Loucy (cell line): Measurements from ENCODE around the gene HELB.

Source experiments
- CTCF ChIP-seq: fragments of 200-600 bp; sonication (generic); conservative IDR thresholded peaks from 2 replicates; pipeline ENCODE4 v1.5.1; 2014; ENCODE audit warnings: mild to moderate bottlenecking, antibody characterized with exemption, low read length
- EZH2phosphoT487 ChIP-seq: fragments of 200-600 bp; IDR thresholded peaks from 2 replicates; pipeline ENCODE4 v1.6.1; 2018; ENCODE audit warnings: antibody characterized with exemption, mild to moderate bottlenecking, moderate library complexity, borderline replicate concordance

DNA sequence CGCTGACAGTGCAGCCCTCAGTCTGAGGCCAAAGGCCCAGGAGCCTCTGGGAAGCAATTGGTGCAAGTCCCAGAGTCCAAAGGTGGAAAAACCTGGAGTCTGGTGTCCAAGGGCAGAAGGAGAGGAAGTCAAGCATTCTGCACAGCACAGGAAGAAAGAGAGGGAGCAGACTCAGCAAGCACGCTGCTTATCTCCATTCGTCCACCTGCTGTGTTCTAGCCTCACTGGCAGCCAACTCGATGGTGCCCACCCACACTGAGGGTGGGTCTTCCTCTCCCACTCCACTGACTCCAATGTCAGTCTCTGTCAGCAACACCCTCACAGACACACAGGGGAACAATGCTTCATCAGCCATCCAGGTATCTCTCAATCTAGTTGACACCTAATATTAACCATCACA lies 38.8 kb downstream of the HELB start:
- no peak for TF ChIP-seq CTCF
- TF ChIP-seq EZH2phosphoT487: no peak
